HG03159 (cell line): Measurements from ENCODE around the gene NUDT14.

Experiments
- ATAC-seq: cut with Tn5 transposase; IDR thresholded peaks from one replicate; pipeline ENCODE4 v1.9.1; 2021; ENCODE audit warnings: mild to moderate bottlenecking, moderate library complexity; ENCODE audit not compliant: unreplicated experiment

NUDT14 gene

DNA sequence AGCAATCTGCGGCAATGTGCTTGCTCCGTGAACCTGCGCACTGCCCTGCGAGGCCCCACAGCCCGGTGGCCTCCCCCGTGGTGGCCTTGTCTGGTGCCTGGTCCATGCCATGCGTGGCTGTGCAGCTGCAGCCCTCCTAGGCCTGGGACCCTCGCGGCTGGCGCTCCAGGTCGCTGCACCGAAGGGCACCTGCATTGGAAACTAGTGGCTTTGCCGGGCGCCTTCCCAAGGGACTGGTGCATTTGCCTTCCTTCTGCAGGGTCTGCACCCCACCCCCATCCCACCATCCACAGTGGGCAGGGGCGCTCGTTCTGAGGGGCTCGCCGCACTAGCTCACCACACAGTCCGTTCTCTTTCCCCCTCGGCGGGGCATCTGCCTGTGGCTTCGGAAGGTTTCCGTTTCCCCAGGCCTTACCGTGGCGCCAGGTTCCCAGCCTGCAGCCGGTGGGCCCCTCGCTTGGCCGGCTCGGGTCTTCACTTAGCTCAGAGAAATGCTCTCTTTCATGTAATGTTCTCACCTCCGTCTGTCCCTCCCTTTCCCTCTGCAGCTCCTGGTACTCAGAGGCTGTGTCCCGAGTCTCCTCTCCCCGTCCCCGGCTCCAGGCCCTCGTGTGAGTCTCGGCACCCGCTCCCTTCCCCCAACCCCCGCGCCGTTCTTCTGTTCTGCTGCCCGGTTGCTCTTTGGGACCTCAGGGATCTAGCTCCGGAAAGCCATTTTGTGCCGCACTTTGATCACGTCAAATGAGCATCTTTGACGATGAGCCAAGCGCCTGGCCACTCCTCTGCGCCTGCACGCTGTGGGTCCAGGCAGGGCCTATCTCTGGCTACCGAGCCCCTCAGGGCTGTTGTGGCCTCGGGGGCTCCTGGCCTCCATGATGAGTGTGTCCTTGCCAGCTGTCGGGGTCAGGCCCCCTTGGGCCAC lies 44.5 kb downstream of the NUDT14 start:
- no peak for ATAC-seq

DNA sequence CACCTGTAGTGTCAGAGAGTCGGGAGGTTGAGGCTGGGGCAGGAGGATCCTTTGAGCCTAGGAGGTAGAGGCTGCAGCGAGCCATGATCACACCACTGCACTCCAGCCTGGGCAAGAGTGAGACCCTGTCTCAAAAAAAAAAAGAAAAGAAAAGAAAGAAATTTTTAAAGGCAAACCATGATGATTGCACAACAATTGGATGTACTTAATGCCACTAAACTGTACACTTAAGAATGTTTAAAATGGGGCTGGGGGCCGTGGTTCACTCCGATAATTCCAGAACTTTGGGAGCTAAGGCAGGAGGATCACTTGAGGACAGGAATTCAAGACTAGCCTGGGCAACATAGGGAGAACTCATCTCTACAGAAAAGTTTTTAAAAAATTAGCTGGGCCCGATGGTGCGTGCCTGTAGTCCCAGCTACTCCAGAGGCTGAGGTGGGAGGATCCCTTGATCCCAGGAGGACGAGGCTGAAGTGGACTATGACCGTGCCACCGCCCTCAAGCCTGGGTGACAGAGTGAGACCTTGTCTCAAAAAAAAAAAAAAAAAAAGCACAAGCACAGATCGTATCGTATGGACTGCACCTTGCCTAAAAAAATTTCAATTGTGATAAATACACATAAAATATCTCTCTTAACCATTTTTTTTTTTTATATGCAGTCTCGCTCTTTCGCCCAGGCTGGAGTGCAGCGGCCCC lies 45.3 kb downstream of the NUDT14 start:
- ATAC-seq = no peak

DNA sequence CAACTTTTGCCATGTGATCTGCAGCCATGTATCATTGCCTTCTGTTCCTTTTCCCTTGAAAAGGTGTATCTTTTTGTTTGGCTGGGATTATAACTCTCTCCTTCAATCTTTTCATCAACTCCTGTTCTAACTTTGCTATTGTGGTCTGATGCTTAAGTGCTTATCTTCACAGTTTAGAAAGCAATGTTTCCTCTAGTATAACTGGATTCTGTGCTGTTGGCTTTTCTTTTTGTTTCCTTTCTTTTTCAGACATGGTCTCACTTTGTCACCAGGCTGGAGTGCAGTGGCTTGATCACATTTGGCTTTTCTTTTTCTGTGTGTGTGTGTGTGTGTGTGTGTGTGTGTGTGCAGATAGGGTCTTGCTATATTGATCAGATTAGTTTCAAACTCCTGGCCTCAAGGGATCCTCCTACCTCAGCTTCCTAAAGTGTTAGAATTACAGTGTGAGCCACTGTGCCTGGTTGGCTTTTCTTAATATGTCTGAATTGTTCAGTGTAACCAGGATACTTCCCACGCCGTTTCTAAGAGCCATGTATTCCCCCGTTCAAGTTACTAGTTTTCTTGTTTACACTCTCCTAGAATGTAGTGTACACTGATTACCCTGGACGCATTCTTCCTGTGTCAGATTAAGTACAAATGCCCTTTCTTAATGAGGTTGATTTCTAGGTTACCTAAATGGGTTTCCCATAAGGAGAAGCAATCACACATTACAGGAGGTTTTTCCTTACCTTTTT lies 48.0 kb downstream of the NUDT14 start:
- no peak for ATAC-seq

DNA sequence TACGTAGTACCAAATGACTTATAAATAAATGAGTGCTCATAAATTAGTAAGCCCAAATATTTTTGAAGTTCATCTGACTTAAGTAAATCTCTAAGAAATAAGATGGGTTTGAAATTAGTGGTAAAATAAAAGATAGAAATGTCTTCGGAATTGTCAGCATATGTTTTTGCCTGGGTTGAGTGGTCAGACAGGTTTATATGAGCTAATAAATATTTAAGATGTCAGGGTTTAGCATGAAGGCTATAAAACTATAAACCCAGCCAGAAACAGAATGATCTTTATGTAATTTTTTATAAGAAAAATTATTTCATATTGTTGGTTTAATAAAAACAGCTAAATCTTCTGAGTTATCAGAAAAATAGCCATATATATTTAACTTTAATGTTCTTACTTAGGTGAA lies 49.9 kb downstream of the NUDT14 start:
- ATAC-seq = no peak

DNA sequence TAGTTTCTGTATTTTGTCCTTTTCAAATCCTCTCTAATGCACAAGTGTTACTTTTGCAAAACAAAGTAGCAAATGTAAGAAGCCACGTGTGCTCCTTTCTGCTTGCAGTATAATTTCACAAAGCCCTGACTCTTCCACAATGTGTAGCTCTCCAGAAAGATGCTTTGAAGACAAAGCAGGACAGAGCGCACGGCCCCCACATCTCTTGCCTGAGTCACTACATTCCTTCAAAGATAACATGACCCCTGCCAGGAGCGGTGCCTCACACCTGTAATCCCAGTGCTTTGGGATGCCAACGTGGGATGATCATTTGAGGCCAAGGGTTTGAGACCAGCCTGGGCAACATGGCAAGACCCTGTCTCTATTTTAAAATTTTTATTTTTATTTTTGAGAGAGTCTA lies 53.1 kb downstream of the NUDT14 start:
- no peak for ATAC-seq

DNA sequence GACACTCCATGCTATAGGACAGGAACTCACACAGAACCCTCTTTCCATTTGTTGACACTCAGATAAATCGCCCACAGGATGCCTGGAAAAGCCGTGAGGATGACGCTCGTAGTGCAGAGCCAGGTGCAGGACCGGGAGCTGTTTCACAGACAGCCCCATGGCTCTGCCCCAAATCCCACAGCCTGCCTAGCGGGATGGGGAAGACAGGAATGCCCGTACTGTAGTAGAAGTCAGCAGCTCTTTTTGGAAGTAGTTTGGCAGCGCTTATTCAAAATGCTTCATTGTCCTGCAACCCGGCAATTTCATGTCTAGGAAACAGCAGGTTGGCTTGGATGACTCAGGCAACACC lies 54.2 kb downstream of the NUDT14 start:
- no peak for ATAC-seq

DNA sequence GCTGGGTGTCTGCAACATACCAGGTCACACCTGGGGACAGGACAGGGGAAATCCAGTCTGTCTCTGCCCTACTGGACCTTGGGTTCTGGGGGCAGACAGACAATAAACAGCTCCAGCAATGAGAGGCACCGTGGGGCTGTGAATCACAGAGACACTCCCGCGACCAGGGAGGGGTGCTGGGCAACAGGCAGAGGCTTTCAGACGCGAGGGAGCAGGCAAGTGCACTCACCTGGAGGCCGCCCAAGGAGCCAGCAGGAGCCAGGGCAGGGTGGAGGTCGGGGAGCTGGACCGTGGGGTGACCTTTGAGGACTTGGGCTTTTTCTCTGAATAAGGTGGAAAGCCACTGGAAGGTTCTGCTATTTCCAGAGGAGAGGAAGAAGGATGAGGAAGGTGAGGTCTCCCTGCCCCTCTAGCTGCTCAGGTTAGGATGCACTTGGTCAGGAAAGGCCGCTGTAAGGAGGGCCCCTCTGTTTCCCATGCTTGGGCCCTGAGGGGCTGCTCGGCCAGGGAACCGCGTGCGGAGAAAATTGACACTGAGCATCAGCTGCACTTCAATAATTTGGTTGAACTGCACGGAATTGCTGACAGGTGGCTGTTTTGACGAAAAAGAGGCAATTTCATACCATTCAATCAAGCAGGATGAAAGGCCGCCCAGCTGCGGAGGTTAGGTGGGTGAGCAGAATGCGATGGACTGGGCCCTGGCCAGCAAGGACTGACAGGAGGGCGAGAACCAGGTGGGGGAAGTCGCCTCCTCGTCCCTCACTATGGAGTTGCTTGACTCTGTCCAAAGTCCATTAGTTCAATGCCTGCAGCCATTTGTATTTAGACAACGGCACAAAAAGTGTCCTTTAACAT lies 54.8 kb downstream of the NUDT14 start:
- ATAC-seq = no peak

DNA sequence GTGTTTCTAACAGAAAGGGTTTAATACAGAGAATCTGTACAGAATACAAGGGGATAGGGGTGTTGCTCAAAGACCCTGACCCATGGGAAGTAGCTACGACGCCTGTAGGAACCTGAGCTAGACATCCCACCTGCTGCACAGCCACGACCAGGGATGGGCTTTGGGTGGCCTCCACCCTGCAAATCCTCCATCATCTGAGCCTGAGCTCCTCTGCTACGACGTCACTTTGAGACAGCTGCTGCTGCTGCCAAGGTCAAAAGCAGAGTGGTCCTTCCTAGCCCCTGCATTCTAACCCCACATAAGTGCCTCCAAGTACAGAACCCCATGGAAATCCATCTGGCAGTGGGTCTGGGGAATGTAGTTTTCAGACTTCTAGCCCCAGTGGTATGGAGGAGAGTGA lies 56.3 kb downstream of the NUDT14 start:
- ATAC-seq = no peak

DNA sequence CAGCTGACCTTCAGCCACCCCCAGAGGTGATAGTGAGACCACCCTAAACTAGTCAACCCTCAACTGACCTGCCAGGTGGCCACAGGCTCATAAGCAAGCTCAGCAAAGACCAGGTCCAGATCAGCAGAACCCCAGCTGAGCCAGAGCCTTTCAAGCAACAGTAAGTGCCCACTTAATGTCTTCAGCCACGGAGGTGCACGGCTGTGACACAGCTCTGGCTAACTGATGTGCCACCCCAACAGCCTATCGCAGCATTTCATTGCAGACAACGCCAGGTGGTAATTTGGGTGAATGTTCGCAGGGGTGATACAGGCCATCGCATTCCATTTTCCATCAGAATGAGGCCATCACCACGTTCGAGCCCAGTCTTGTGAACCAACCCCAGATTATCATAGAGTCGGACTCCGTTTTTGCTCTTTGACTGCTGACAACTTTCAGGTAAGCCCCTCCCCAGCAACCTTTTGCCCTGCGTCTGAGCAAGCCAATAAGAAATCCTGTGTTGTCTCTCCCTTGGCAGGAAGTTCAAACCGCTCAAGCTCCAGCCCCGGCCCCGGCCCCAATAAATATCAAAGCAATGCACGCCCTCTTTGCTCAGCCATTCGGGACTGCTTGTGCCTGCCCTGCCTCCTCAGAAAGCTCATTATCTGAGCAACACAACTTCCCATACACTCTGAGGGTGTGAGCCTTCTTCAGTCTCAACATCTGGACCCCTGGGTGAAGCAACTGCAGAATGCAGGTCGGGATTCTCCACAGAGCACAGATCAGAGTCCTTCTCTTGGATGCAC lies 56.9 kb downstream of the NUDT14 start:
- ATAC-seq = no peak

DNA sequence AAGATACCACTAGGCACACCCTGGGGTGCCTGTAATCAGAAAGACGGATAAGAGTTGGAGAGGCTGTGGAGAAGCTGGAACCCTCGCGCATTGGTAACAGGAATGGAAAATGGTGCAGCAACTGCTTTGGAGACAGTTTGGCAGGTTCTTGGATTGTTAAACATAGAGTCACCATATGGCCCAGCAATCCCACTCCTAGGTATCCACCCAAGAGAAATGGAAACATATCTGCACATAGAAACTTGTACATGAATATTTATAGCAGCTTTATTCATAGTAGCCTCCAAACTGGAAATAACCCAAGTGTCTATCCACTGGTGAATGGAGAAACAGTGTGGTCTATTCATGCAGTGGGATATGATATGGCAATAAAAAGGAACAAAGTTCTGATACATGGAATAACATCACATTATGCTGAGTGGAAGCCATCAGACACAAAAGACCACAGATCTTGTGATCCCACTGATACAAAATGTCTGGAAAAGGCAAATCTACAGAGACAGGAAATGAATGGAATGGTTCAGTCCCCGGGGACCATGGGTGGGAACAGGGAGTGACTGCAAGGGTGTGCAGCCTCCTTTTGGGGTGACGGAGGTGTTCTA lies 57.9 kb downstream of the NUDT14 start:
- ATAC-seq = no peak
